Measurements from ENCODE around the gene FOXS1.

DNA sequence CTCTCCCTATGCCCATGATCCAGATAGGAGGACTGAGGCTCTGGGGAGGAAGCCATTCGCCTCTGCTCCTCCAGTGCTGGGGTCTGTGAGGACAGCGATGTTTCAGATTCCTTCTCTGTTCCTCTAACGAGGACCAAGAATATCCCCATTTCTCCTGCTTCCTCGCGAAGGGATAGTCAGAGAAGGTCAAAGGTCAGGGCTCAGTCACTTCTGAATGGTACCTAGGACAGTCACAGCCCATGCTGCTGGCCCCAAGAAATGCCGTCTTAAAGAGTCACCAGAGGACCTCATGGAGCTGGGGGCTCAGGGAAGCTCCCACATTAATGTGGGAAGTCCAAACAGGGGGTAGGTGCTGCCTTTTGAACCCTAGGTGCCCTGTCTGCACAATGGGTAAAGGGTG, 2.1 kb downstream of the FOXS1 start:
- TF ChIP-seq, protein P1, sequence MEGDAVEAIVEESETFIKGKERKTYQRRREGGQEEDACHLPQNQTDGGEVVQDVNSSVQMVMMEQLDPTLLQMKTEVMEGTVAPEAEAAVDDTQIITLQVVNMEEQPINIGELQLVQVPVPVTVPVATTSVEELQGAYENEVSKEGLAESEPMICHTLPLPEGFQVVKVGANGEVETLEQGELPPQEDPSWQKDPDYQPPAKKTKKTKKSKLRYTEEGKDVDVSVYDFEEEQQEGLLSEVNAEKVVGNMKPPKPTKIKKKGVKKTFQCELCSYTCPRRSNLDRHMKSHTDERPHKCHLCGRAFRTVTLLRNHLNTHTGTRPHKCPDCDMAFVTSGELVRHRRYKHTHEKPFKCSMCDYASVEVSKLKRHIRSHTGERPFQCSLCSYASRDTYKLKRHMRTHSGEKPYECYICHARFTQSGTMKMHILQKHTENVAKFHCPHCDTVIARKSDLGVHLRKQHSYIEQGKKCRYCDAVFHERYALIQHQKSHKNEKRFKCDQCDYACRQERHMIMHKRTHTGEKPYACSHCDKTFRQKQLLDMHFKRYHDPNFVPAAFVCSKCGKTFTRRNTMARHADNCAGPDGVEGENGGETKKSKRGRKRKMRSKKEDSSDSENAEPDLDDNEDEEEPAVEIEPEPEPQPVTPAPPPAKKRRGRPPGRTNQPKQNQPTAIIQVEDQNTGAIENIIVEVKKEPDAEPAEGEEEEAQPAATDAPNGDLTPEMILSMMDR (IDR thresholded peaks at IDR 0.05): no peak
- no peak for TF ChIP-seq POLR2A (IDR thresholded peaks at IDR 0.05)
